KOPT-K1 (cell line): ENCODE measurements around the gene HABP4.

Experiments
- H3K27ac ChIP-seq: fragments of 200-600 bp; sonication (generic); 2 replicates; pipeline ENCODE4 v1.5.1; 2016; ENCODE audit warnings: antibody characterized with exemption, mild to moderate bottlenecking, low read depth, low read length; ENCODE audit not compliant: poor library complexity, severe bottlenecking
- H3K36me3 ChIP-seq: fragments of 200-600 bp; sonication (generic); 2 replicates; pipeline ENCODE4 v1.5.1; 2017; ENCODE audit warnings: antibody characterized with exemption, mild to moderate bottlenecking, low read length, moderate library complexity; ENCODE audit not compliant: insufficient read depth
- H3K9me3 ChIP-seq: fragments of 200-600 bp; sonication (generic); 2 replicates; pipeline ENCODE4 v1.5.1; 2017; ENCODE audit warnings: antibody characterized with exemption, low read length, mild to moderate bottlenecking; ENCODE audit not compliant: insufficient read depth, poor library complexity, severe bottlenecking

HABP4 gene

DNA sequence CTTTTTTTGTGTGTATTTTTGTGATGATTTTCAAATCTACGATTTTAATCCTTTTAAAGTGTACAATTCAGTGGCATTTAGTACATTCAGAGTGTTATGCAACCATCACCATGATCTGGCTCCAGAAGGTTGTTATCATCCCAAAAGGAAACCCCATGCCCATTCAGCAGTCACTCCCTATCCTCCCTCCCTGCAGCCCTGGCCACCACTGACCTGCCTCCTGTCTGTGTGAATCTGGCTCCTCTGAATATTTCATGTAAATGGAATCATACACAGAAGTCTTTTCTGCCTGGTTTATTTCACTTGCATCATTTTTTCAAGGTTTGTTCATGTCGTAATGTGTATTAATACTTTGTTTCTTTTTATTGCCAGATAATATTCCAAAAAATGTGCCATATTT lies 32.5 kb downstream of the HABP4 start:
- no peaks in the 10 kb centered on the region for H3K9me3 ChIP-seq
- no peaks in the 10 kb centered on the region for H3K36me3 ChIP-seq
- H3K27ac ChIP-seq: no peak overlapping the region

DNA sequence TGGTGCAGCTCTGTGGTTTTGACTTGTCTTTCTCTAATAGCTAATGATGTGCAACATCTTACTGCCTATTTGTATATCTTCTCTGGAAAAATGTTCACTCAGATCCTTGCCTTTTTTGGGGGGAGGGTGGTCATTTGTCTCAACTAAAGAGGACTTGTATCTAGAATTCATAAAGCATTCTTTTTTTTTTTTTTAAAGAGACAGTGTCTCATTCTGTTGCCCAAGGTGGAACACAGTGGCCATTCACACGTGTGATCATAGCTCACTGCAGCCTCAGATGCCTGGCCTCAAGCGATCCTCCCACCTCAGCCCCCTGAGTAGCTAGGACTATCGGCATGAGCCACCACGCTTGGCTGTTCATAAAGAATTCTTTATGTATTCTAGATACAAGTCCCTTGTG lies 33.2 kb downstream of the HABP4 start:
- Histone ChIP-seq H3K9me3 (no peaks in the 10 kb centered on the region), H3K36me3 (no peaks in the 10 kb centered on the region), H3K27ac (no peak overlapping the region)

DNA sequence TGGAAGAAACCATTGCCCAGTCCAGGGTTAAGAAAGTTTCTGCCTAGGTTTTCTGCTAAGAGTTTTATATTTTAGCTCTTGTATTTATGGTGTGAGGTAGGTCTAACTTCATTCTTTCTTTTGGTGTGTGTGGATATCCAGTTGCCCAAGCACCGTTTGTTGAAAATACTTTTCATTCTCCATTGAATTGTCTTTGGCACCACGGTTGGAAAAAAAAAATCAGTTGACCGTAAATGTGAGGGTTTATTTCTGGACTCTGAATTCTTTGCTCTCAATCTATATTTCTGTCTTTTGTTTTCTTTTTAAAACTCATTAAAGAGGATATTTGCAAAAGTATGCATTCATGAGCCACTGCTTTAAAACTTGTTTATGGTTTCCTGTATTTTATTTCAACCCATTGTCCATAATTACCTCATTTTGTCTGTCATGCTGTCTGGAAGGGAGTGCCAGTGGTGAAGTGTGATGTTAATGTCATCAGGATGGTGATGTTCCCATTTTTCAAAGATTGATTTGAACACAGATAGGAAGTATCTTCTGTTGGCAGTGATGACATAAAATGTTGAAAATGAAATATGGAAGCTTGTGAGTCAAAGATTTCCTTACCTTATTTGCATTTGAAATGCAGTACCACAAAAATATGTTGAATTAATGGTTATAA lies 33.9 kb downstream of the HABP4 start:
- Histone ChIP-seq H3K36me3 (no peaks in the 10 kb centered on the region), H3K9me3 (no peaks in the 10 kb centered on the region), H3K27ac (no peak overlapping the region)

DNA sequence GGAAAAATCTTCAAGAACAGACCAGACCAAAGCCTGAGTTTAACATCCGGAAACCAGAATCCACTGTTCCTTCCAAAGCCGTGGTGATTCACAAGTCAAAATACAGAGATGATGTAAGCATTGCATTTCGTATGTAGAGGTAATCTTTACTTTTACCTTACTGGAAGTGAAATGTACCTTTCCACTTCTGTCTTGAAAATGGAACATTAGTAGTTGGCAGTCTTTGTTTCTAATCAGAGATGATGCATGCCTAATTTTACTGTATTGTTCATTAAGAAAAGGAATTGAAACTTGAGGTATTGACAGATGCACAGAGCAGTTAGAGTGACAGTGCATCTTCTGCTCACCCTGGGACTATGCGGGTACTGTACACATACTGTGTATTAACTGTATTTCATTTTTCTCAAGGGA lies 34.6 kb downstream of the HABP4 start:
- no peaks in the 10 kb centered on the region for H3K36me3 ChIP-seq
- no peaks in the 10 kb centered on the region for H3K9me3 ChIP-seq
- no peak overlapping the region for H3K27ac ChIP-seq

DNA sequence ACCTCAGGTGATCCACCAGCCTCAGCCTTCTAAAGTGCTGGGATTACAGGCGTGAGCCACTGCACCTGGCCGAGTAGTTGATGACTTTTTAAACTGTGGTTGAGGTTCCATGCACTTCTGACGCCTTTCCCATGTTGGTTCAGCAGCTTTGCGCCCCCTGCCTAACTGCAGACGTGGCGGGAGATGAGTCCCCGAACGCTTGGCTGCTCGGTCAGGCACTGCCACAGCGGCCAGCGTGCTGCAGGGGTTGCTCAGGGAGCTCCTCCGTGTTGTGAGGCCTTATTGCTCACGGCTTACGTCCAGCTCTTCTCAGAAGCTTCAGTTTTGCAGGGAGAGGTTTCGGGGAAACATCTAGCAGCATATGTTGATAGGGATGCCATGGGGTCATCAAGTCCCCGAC lies 35.3 kb downstream of the HABP4 start:
- H3K27ac ChIP-seq: no peak overlapping the region
- no peaks in the 10 kb centered on the region for H3K9me3 ChIP-seq
- no peaks in the 10 kb centered on the region for H3K36me3 ChIP-seq

DNA sequence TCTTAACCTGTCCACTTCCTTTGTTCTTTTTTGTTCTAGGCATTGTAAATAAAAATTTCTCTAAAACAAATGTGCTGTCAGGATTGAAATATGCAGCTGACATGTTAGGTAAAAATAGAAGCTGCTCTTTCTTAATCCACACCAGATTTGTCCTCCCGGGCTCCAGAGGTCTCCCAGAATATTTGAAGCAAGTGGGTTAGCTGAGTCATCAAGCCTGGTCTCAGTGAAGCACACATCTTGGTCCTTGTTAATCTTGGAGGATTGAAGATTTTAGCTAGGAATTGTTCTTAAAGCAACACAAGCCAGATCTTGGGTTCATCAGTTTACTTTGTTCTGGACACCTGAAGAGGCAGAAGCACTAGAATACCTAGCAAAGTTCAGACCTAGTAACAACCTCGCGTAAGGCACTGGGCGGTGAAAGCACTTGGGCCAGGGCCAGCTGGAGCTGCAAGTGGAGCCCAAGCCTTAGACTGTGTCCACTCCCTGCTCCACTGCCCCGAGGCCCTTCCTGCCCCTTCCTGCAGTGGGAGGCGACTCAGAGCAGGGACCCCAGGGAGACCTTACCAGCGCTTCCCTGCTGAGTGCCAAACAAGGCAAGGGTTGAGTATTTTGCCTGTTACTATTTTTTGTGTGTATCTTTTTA lies 36.5 kb downstream of the HABP4 start:
- H3K9me3 ChIP-seq: no peaks in the 10 kb centered on the region
- H3K36me3 ChIP-seq: no peaks in the 10 kb centered on the region
- H3K27ac ChIP-seq: no peak overlapping the region

DNA sequence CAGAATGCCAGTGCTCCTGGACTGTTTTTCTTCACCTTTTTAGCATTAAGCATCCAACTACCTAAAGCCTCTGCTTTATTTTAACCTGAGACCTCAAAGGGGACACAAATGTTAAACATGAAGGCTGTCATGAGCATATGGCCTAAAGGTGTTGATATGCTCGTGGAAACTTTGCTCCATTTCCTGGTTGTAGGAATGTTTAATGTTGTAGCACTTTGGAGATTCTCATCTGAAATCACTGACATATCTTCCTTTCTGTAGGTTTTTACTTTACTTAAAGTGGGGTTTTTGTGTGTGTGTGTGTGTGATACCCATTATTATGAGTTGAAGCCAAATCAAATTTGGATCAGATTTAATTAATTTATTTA lies 37.0 kb downstream of the HABP4 start:
- no peaks in the 10 kb centered on the region for H3K36me3 ChIP-seq
- no peaks in the 10 kb centered on the region for H3K9me3 ChIP-seq
- H3K27ac ChIP-seq: no peak overlapping the region

DNA sequence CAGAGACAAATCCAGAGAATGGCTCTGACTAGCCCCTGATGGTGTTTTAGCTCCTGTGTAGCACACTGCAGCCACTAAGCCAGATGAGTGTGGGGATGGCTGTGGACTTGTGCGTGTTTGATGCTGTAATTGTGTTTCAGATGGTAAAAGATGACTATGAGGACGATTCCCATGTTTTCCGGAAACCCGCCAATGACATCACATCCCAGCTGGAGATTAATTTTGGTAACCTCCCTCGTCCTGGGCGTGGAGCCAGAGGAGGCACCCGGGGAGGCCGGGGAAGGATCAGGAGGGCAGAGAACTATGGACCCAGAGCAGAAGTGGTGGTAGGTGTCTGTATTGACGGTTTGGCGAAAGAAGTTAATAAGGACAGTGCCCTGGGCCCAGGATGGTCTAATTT lies 38.0 kb downstream of the HABP4 start:
- H3K9me3 ChIP-seq: no peaks in the 10 kb centered on the region
- no peaks in the 10 kb centered on the region for H3K36me3 ChIP-seq
- no peak overlapping the region for H3K27ac ChIP-seq

DNA sequence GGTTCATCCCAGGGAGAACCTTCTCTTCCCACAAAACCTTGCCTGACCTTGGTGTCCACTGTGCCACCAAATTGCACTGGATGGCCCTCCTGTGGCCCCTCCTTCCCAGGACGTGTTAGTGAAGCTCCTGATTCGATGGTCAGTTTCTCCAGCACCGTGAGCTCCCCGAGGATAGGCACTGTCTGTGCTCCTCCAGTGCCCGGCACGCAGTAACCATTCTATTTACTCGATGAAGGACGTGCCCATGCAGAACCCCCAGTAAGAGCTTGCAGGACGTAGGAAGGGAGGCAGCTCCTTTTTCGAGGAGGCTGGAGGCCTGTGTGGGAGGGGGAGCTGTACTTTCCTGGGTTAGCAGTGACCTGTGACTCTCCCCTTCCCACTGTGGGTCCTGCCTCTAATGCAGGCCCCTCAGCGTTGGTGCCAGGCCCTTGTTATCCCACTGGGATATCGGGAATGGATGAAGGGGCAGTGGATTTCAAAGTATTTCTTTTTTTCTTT lies 39.6 kb downstream of the HABP4 start:
- Histone ChIP-seq H3K27ac (no peak overlapping the region), H3K9me3 (no peaks in the 10 kb centered on the region), H3K36me3 (no peaks in the 10 kb centered on the region)

DNA sequence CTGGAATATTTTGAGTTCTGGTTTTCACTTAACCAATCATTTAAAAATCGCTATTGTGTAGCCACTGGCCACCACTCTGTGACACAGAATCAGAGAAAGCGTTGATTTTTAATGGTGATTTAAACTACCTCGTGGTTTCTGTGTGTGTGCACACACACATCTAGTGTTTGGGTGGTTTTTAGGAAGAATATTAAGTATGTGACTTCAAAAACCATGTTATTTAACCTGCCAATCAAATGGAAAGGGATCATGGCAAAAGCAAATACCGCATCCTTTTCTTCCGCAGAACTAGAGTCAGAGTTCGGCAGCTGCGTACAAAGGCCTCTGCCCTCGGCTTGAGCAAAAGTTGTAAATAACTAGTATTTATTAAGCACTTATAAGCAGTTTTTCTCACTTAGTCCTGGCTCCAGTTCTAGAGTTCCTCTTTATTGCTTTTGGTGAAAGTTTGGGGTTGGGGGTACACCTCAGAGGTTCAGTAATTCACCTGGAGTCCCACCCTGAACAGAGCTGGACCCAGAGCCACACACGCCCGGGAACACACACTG lies 40.6 kb downstream of the HABP4 start:
- Histone ChIP-seq H3K9me3 (no peaks in the 10 kb centered on the region), H3K36me3 (no peaks in the 10 kb centered on the region), H3K27ac (no peak overlapping the region)

DNA sequence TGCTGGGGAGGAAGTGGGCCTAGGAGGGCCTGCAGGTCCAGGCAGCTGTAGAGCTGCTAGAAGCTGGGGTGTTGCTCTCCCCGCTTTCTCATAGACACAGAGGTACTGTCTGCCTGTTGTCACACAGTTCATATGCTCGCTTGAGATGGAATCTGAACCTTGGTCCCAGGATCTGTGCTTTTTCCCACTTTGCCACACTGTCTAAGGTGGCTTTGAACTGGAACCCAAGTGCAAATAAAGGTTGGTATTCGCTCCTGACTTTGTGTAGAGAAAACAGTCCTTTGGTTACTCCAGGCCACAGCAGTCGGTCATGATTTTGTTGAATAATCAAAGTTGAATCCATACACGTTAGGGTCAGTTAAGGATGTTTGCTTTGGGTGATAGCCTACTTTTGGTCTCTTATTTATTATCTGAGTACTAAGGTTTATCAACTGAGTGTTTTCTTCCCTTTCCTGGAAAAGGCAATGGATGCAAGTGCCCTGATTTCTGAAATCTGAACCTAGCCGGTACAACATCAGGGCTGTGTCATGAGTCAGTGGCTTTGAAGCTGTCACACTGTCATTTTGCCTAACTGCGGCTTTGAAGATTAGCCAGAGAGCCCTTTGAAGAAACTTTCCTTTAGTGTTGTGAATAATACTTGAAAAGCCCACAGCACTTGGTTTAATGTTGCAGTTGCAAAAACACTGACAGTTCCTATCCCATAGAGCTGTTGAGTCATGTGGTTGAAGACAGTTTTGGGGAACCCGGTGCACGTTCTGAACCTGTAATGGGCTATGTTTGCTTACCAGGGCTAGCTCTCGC lies 41.3 kb downstream of the HABP4 start:
- Histone ChIP-seq H3K27ac (no peak overlapping the region), H3K9me3 (no peaks in the 10 kb centered on the region), H3K36me3 (no peaks in the 10 kb centered on the region)

DNA sequence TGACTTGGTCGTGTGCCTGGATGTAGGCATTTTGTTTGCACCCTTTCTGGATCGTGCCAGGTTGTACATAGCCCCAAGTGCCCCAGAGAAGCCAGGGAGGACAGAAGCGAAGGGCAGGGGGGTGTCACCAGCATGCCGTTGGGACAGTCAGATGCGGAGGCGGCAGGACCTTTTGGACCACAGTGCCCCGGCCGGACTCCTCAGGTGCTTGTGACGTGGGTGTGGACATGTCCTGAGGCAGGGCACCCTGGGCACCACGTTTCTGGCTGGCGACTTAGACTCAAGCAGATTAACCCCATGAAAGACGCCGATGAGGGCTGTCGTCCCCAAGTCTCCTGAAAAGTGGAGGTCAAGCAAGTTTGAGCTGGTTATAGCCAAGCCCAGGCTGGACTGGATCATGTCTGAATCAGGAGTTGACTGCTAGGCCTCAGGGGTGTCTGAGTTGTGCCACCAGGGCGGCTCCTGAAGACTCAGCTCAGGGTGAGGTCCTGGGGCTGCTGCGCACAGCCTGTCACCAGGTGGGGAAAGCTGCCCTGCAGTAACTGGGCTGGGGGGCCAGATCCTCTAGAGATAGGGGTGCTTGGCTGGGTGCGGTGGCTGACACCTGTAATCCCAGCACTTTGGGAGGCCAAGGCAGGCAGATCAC lies 42.0 kb downstream of the HABP4 start:
- no peak overlapping the region for H3K27ac ChIP-seq
- no peaks in the 10 kb centered on the region for H3K36me3 ChIP-seq
- no peaks in the 10 kb centered on the region for H3K9me3 ChIP-seq

DNA sequence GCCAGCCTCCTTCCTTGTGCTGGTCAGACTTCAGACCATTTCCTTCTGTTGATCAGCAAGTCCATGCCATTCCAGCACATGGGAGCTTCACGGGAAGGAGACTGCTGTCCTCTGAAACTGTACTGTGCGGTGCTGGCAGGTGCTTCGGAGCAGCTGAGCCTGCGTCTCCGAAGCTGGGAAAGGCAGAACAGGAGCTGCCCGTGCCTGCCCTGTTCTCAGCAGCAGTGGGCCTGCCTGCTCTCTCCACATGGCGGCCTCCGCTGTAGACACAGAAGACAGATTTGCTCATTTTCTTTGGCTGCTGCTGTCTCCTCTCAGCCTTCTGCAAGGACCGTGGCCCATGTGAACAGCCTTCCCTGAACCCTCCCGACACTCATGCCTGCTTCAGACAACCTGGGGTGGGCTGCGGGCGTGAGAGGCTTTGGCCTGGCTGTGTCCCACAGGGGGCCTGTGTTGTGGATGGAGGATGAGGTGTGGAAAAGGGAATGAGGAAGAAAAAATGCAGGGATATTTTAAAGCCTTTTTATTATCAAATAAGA lies 43.1 kb downstream of the HABP4 start:
- H3K36me3 ChIP-seq: no peaks in the 10 kb centered on the region
- H3K9me3 ChIP-seq: no peaks in the 10 kb centered on the region
- no peak overlapping the region for H3K27ac ChIP-seq

DNA sequence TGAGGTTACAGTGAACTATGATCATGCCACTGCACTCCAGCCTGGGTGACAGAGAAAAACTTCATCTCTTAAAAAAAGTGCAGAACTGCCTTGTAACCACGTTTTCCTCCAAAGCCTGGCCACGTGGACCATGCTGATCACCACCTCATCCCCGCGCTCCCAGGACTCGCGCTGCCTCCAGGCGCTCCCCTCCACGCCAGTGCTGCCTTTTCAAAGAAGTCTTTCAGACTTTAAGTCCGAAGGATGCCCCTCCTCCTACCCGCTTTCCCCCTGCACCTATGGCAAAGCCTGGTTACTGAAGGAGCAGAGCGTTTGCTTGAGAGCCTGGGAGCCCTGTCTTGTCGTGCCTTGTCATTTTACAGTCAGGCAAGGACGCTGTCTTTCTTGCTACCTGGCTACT lies 43.8 kb downstream of the HABP4 start:
- H3K9me3 ChIP-seq: no peaks in the 10 kb centered on the region
- H3K27ac ChIP-seq: no peak overlapping the region

More for the DNA sequence above, 43.8 kb downstream of the HABP4 start:
- no peaks in the 10 kb centered on the region for H3K36me3 ChIP-seq
